SK-N-DZ (cell line): ENCODE data around the gene RGS6. TPM values are rescaled to one million over a fixed set of nuclear protein-coding genes. Genes with fewer than 3 reads are reported as not detected.
"Not testable (repeated sequence)": the region's sequence is repeated elsewhere in the genome, so short reads cannot be mapped to it uniquely, and the experiment has no call there.

Experiments
- DNase-seq: peaks from one replicate; pipeline ENCODE4 v3.0.0-alpha.2; 2015; ENCODE audit warnings: low spot score
- polyA plus RNA-seq, 2 experiments: library from polyadenylated mRNA; depleted of rRNA; stranded (reverse); fragments of >200 nt; gene quantifications; 2 replicates each; pipeline ENCODE4 v1.2.3, GENCODE V29; 2014

RGS6 gene
- not detected in 2 replicates for polyA plus RNA-seq (2014; cell fraction: cytosol; rRNA removed)
- polyA plus RNA-seq (2014; cell fraction: nucleus; rRNA removed): not detected in 2 replicates

GRCh38 chr14:71932229-71932981, at the start of gene RGS6:
RGS6 (plus strand) TSS chr14:71932429.
- no peak for DNase-seq

DNA sequence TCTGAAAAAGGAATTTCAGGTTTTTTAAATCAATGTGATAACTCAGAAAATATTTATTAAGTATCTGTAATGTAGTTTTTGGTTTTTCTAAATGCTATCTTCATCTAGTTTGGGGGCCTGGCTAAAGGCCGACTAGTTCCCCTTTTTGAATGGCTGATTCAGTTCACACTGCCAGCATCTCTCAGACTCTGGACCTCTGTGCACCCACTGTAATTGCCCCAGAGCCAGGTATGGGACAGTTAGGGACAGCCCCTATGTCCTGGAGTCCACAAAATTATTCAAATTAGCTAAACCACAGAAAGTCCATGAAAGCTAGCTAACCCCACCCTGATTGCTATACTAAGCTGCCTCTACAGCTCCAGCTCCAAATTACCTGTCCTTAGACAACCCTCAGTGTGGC, 49.1 kb upstream of the RGS6 start:
- DNase-seq: no peak

DNA sequence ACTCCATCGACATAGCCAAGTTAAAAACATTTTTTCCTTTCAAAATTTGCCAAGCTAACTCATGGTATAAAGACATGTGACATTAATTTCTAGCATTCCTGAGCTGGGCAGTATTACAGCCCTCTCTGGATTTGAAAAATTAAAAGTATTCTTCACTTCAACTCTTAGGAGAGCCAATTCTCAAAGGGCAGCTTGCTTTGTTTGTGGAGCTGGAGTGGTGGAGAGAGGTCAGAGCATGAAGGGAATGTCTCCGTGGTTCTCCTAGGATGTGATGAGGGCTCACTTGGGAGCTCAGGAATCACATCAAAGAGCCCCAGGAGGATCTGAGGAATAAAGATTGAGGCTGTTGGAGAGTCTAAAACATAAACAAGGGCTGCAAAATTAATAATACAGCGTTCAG, 46.9 kb upstream of the RGS6 start:
- DNase-seq: no peak

DNA sequence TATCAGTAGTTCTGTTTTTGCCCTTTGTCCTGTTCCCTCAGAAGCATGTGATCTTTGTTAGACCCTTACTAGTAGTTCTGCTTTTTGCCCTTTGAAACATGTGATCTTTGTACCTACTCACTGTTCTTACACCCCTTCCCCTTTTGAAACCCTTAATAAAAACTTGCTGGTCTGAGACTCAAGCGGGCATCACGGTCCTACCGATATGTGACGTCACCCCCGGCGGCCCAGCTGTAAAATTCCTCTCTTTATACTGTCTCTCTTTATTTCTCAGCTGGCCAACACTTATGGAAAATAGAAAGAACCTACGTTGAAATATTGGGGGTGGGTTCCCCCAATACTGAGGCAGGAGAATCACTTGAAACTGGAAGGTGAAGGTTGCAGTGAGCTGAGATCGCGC, 44.4 kb upstream of the RGS6 start:
- DNase-seq: not testable (repeated sequence)

DNA sequence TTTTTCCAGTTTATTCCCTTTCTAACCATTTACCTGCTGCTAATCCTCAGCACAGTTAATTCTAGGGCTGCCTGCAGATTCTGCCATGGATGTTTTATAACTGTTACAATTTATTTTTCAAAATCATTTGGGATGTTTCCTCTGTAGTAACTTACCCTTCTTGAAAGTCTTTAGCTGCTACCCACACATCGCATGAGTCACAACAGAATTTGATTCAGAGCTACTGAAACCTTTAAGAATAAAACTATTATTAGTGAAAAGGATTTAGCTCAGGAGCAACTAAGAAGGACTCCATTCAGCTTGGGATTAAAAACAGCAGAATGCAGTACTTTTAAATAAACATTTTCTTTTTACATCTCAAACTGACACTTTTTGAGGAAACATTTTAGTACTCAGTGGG, 41.7 kb upstream of the RGS6 start:
- DNase-seq: no peak

DNA sequence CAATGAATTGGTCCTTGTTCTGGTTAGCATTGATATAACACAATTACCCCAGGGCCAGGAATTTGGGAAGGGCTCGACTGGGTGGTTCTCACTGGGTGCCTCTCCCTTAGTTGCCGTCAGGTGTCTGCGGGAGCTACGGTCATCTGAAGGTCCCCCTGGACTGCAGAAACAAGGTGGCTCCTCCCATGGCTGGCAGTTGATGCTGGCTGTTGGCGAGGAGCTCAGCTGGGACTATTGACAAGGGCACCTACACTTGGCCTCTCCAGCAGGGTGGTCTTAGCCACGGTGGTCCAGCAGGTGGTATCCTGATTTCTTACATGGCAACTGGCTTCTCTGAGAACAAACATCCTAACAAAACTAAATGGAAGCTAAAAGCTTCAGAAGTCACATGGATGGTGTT, 41.0 kb upstream of the RGS6 start:
- no peak for DNase-seq

DNA sequence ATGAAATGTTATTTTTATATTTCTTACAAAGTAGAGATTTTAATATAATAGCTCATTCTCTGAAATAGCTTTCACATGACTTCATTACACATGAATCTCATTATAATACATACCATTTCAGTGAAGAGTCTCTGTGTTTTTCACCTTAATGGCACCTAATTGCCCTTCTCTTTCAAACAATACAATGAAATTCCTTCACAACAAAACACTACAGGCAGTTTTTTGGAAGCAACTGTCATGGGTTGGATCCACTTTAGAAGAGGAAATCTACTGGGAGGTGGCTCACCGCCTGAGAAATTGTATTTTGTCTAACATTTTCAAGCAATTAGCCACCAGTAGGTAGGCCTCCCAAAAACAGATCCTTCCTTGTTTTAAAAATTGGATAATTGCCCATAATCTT, 40.3 kb upstream of the RGS6 start:
- no peak for DNase-seq

DNA sequence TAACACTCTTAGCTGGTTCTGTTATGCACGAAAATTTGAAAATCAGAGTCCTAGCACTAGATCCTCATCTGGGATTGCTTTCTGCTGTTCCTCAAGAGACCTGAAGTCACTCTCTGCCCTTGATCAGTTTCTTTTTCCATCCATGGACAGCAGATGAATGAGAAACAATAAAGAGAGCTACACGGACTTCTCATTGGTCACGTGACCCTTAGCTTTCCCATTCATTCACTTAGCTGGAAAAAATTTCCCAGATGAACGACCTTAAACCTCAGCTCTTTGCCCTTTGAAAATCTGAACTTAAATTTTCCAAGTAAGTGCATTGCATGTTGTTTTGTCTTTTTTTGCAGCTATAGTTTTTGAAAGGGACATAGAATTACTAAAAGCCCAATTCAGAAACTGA, 27.2 kb upstream of the RGS6 start:
- DNase-seq: no peak

DNA sequence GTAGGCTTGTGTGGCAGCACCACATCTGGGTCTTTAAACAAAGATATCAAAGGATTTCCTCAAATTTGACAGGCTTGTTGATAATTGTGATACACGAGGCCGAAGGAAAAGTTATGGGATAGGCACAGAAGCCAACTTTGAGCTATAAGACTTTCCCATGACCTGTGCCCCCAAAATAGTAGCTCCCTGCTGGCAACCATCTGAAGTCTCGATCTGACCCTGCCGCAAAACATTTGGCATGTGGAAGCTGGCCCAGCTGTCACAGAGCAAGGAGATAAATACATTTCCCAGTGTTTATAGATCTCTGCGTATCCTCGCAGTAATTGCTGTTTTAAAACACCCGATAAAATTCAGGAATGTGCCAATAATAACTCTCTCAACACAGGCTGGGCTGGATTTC, 26.4 kb upstream of the RGS6 start:
- DNase-seq: no peak

- DNase-seq: no peak
Measured at GRCh38 chr14:71907793-71908515, 24.3 kb upstream of the RGS6 start.

DNA sequence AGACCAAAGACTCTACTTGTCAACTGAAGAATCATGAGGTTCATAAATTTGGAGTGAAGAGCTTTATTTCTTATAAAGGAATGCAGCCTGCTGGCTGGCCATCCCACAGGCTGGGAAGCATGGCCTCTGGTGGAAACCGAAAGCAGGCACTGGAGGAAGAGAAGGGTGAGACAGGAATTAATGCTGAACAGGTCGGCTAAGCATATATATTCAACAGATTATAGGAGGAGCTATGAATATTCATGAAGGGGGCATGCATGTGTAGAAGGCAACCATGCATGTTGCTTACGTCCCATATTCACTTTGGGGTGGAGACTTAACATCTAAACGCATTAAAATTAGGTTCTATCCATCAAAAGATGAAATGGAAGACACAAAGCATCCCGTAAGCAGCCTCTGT, 20.6 kb upstream of the RGS6 start:
- no peak for DNase-seq

GRCh38 chr14:71913342-71913741, 18.9 kb upstream of the RGS6 start:
- DNase-seq: no peak

DNA sequence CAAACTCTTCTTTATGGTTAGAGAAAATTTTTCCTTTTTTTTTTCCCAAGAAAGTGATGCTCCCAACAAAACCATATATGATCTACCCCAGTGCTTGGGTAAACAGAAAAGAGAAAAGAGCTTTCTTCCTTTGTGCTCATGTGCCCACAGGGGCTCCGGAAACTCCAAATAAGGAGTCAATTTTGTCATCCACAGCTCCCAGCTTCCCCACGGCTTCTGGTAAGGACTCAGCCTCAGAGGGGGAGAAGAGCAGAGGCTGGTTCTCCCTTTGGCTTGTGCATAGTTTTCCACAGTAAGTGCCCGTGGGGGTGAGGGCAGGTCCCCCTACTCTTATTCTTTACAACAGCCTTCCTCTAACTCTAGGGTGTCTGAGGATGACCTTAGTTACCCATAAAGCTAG, 13.3 kb upstream of the RGS6 start:
- DNase-seq: no peak

DNA sequence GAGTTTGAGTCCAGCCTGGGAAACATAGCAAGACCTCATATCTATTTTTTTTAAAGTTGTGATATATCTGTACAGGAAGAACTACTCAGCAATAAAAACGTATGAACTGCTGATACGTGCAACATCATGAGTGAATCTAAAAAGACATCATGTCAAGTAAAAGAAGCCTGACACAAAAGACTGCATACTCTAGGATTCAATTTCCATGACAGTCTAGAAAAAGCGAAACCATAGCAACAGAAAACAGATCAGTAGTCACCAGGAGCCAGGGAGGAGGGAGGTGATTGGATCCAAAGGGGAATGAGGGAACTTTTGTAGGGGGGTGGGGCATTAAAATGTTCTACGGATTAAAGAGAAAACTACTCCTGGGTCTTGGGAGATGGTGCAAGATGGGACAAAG, 8.7 kb upstream of the RGS6 start:
- DNase-seq: no peak

GRCh38 chr14:71931492-71932228, 569 bp upstream of the RGS6 start:
- no peak for DNase-seq

DNA sequence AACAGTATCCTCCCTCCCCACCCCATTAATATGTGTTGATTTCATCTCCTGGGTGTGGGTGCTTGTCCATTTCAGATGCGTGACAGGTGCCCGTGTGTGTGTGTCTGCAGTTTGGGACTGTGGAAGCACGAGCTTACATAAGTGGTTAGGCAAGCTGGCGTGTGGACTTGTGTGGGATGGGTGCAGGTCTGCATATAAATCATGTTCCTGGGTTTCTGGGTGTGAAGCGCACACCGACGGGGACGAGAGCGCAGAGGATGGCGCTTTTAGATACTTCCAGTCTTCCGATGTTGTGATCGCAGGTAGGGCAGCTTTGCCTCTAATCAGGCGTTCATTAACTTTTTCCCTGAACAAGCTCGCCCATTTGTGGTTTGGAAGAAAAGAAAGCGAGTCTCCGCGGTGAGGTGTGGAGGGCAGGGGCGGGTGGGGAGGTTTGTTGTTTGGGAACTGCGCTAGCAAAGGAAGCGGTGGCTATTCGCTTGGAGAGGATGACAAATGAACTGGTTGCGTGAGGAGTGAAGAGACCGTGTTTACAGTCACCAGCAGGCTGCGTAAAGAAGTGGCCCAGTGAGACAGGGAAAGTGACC, 865 bp downstream of the RGS6 start:
- DNase-seq: no peak

DNA sequence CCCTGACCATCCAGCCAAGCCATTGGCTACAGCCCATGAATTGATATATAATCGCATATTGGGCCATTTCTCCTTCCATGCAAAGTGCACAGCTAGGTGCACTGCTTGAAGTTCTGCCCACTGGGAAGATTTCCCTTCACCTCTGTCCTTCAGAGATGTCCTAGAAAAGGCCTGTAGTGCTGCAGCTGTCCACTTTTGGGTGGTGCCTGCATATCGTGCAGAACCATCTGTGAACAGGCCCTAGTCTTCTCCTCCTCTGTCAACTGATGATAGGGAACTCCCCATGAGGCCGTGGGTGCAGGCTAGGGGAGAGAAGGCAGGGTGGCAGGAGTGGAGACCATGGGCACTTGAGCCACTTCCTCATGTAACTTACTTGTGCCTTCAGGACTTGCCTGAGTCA, 6.0 kb downstream of the RGS6 start:
- DNase-seq: not testable (repeated sequence)

DNA sequence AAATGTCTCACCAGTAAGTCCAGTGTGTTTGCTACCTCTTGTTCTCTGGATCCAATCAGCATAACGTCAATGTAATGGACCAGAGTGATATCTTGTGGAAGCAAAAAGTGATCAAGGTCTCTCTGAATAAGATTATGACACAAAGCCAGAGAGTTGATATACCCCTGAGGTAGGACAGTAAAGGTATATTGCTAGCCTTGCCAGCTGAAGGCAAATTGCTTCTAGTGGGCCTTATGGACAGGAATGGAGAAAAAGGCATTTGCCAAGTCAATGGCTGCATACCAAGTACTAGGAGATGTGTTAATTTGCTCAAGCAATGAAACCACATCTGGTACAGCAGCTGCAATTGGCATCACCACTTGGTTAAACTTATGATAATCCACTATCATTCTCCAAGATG, 7.1 kb downstream of the RGS6 start:
- not testable (repeated sequence) for DNase-seq

DNA sequence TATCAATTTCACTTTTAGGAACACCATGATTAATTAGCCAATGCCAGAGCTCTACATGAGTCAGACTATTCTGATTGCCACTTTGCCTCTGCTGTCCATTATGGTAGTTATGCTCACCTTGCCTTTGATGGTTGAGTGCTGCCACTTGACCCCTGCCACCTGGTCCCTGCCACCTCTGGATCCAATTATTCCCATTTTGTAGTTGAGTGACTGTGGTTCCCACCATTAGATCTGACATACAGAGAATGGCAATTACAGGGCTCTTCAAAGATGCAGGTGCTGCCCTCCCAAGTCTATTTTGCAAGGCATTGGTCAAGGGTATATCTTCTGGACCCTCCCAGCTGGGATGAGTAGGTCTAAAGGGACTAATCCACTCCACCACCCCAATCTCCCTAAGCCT, 8.3 kb downstream of the RGS6 start:
- not testable (repeated sequence) for DNase-seq

DNA sequence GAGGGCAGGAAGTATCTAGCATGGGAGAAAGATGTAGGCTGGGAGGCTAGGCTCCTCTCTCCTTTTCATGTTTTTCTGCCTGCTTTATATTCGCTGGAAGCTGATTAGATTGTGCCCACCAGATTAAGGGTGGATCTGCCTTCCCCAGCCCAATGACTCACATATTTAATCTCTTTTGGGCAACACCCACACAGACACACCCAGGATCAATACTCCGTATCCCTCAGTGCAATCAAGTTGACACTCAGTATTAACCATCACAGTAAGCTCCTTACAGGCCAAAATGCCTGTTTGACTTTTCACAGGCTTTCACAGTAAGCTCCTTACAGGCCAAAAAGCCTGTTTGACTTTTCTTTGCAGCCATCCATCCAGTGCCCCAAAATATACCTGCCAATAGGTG, 9.4 kb downstream of the RGS6 start:
- DNase-seq: not testable (repeated sequence)

DNA sequence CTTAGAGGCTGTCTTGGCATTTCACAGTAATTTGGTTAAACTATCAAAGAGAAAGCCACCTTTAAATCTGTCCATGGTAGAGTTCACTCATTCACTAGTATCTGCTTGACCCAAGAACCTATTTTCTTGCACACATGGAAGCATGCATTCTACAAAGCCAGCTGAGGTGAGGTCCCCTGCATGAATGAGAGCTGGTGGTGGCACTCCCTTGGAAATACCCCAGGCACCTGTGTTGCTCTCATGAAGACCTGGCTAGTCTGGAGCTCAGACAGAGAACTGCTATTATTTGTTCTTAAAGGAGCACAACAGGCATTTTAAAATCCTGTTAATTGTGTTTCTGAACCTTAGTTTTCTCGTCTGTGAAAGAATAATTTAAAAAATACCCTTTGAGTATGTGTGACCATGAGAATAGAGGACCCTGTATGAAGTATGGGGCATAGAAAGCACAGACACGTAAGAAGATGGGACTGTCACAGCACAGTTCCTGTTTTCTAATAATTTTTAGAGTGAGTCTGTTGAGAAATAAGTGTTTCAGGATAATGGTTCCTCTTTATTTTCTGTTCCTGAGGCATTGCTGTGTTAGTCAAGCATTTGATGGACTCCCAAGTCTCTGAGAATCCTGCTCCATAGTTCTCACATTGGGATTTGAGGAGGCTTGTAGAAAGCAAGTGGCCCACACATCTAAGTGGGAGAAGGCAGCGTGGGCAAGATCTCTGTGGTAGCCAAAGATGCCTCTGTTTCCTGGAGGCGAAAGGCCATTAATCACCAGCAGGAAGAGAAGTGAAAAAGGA, 10.9 kb downstream of the RGS6 start:
- DNase-seq: no peak
